SK-N-MC (cell line): ENCODE results near the gene LTBP1.

Source experiments
- FOXP2 ChIP-seq: optimal IDR thresholded peaks from 2 replicates; pipeline ENCODE3; 2011; ENCODE audit warnings: mild to moderate bottlenecking, moderate library complexity; ENCODE audit not compliant: insufficient read depth; ENCODE audit errors: extremely low read length, control extremely low read depth
- POLR2AphosphoS5 ChIP-seq: IDR thresholded peaks from 2 replicates; pipeline ENCODE4 v1.6.1; 2012; ENCODE audit warnings: mild to moderate bottlenecking, low read depth, low read length, borderline replicate concordance

GRCh38 chr2:33067598-33067997 lies 120.8 kb downstream of the LTBP1 start:
- no peak for TF ChIP-seq POLR2AphosphoS5
- no peak for TF ChIP-seq FOXP2
